ENCODE measurements around the gene CATSPER2. TPM values are rescaled to one million over a fixed set of nuclear protein-coding genes. Genes with fewer than 3 reads are reported as not detected.
"Not testable (repeated sequence)": the region's sequence is repeated elsewhere in the genome, so short reads cannot be mapped to it uniquely, and the experiment has no call there.

CATSPER2 gene
- total RNA-seq, 4 donors from 2014 or later: 0.66 to 2.8 (median 1.4) TPM

- H3K9me3 ChIP-seq; H3K4me1 ChIP-seq; H3K27ac ChIP-seq (replicated peaks in 1 of 4); H3K27me3 ChIP-seq; H3K4me3 ChIP-seq; DNase-seq (ENCODE audit: extremely low spot score); H3K36me3 ChIP-seq; intact Hi-C loops (cut with DNase I): not testable (repeated sequence)
- WGBS: 98% methylated on average over 8 of the region's 8 CpGs
These were observed 10.0 kb downstream of the CATSPER2 start for GRCh38 chr15:43638464-43639204.

GRCh38 chr15:43626937-43627336 lies 21.7 kb downstream of the CATSPER2 start:
- H3K36me3 ChIP-seq; intact Hi-C loops (cut with DNase I): not testable (repeated sequence)

GRCh38 chr15:43625106-43625505 lies 23.5 kb downstream of the CATSPER2 start:
- WGBS: 23% methylated on average over 5 of the region's 5 CpGs
- no peaks in the 10 kb centered on the region for H3K9me3 ChIP-seq
- no peak for TF ChIP-seq CTCF (IDR thresholded peaks at IDR 0.05)
- no peak for TF ChIP-seq EP300 (IDR thresholded peaks at IDR 0.05)
- no peak for TF ChIP-seq POLR2A (IDR thresholded peaks at IDR 0.05; ENCODE audit: low read depth)
- no peak for TF ChIP-seq POLR2AphosphoS5 (IDR thresholded peaks at IDR 0.05)
- intact Hi-C loops (cut with DNase I): no loop called here
- no peak overlapping the region for H3K4me3 ChIP-seq
- H3K36me3 ChIP-seq: no peaks in the 10 kb centered on the region
- no peaks in the 10 kb centered on the region for H3K4me1 ChIP-seq
- DNase-seq (ENCODE audit: extremely low spot score): no peak
- peaks cover 0 to 14% (median 0%) of the 10 kb centered on the region in 4 donors for H3K27me3 ChIP-seq
- no peak overlapping the region for H3K27ac ChIP-seq (replicated peaks in 1 of 4)

More at GRCh38 chr15:43626937-43627336, 21.7 kb downstream of the CATSPER2 start:
- H3K27ac ChIP-seq (replicated peaks in 1 of 4); H3K9me3 ChIP-seq; H3K4me1 ChIP-seq; H3K27me3 ChIP-seq; H3K4me3 ChIP-seq; DNase-seq (ENCODE audit: extremely low spot score): not testable (repeated sequence)

- H3K4me3 ChIP-seq; intact Hi-C loops (cut with DNase I); H3K9me3 ChIP-seq; H3K4me1 ChIP-seq; H3K36me3 ChIP-seq; H3K27ac ChIP-seq (replicated peaks in 1 of 4); DNase-seq (ENCODE audit: extremely low spot score): not testable (repeated sequence)
- H3K27me3 ChIP-seq: peaks cover 0 to 23% (median 0%) of the 10 kb centered on the region in 4 donors
- 69% methylated on average over 5 of the region's 7 CpGs for WGBS
These were observed 26.4 kb downstream of the CATSPER2 start for GRCh38 chr15:43622068-43622799.

- H3K4me3 ChIP-seq; intact Hi-C loops (cut with DNase I); H3K36me3 ChIP-seq; H3K4me1 ChIP-seq; H3K27ac ChIP-seq (replicated peaks in 1 of 4); DNase-seq (ENCODE audit: extremely low spot score); H3K9me3 ChIP-seq: not testable (repeated sequence)
- WGBS: no CpG with 5 or more reads among the region's 2 CpGs
- peaks cover 0 to 23% (median 0%) of the 10 kb centered on the region in 4 donors for H3K27me3 ChIP-seq
These were observed 29.9 kb downstream of the CATSPER2 start, which contains the start of gene STRC for GRCh38 chr15:43618700-43619099. Gene STRC (minus strand): TSS chr15:43618800. CDS start chr15:43618722, 78 bp downstream.

GRCh38 chr15:43617750-43618149 lies 30.9 kb downstream of the CATSPER2 start:
- H3K4me1 ChIP-seq; H3K27ac ChIP-seq (replicated peaks in 1 of 4); H3K36me3 ChIP-seq; H3K4me3 ChIP-seq; H3K9me3 ChIP-seq; intact Hi-C loops (cut with DNase I); DNase-seq (ENCODE audit: extremely low spot score): not testable (repeated sequence)
- no CpG with 5 or more reads among the region's 8 CpGs for WGBS
- H3K27me3 ChIP-seq: peaks cover 0 to 17% (median 0%) of the 10 kb centered on the region in 4 donors

GRCh38 chr15:43602233-43602632 lies 46.4 kb downstream of the CATSPER2 start:
- not testable (repeated sequence) for H3K27ac ChIP-seq (replicated peaks in 1 of 4); H3K4me1 ChIP-seq; H3K36me3 ChIP-seq; H3K4me3 ChIP-seq; DNase-seq (ENCODE audit: extremely low spot score); H3K9me3 ChIP-seq
- H3K27me3 ChIP-seq: peaks cover 0 to 16% (median 0%) of the 10 kb centered on the region in 4 donors
- intact Hi-C loops (cut with DNase I): loop anchor here (10.0 kb wide), 1 partner anchor 167 kb away; no protein-coding TSS in a partner anchor
- 89% methylated on average over 6 of the region's 6 CpGs for WGBS

GRCh38 chr15:43600200-43600599 lies 48.4 kb downstream of the CATSPER2 start:
- not testable (repeated sequence) for H3K9me3 ChIP-seq; H3K4me1 ChIP-seq; H3K27ac ChIP-seq (replicated peaks in 1 of 4); H3K4me3 ChIP-seq; H3K36me3 ChIP-seq; DNase-seq (ENCODE audit: extremely low spot score)
- WGBS: no CpG with 5 or more reads among the region's 2 CpGs
- intact Hi-C loops (cut with DNase I): loop anchor here (10.0 kb wide), 1 partner anchor 165 kb away; no protein-coding TSS in a partner anchor
- H3K27me3 ChIP-seq: peaks cover 0 to 16% (median 0%) of the 10 kb centered on the region in 4 donors

- H3K27me3 ChIP-seq: peaks cover 0 to 16% (median 0%) of the 10 kb centered on the region in 4 donors
- H3K9me3 ChIP-seq; H3K27ac ChIP-seq (replicated peaks in 1 of 4); DNase-seq (ENCODE audit: extremely low spot score); H3K36me3 ChIP-seq; H3K4me3 ChIP-seq; intact Hi-C loops (cut with DNase I); H3K4me1 ChIP-seq: not testable (repeated sequence)
- 60% methylated on average over 6 of the region's 6 CpGs for WGBS
These were observed 49.5 kb downstream of the CATSPER2 start for GRCh38 chr15:43599131-43599530.

GRCh38 chr15:43593328-43594190 lies 55.1 kb downstream of the CATSPER2 start, which contains the start of gene CKMT1B:
Gene CKMT1B (plus strand): TSS chr15:43594027. CDS start chr15:43594219, 192 bp downstream.
- WGBS: no CpG with 5 or more reads among the region's 43 CpGs
- intact Hi-C loops (cut with DNase I): not testable (repeated sequence)

More at GRCh38 chr15:43593328-43594190, 55.1 kb downstream of the CATSPER2 start, which contains the start of gene CKMT1B:
- not testable (repeated sequence) for H3K36me3 ChIP-seq; H3K27ac ChIP-seq (replicated peaks in 1 of 4); H3K4me1 ChIP-seq; H3K9me3 ChIP-seq; H3K27me3 ChIP-seq; H3K4me3 ChIP-seq; DNase-seq (ENCODE audit: extremely low spot score)

Measured in esophagus muscularis mucosa (tissue), 4 donors.